Measurements from ENCODE around the gene MSH6. TPM values are rescaled to one million over a fixed set of nuclear protein-coding genes. Genes with fewer than 3 reads are reported as not detected.

The MSH6 gene
- polyA plus RNA-seq, 4 donors, result 2.0 to 41.5 (median 9.0) TPM

- DNase-seq (no peak), FAIRE-seq (no peak)
- Histone ChIP-seq H3K27me3 (ENCODE audit: control insufficient read depth in 3 of 3, insufficient read depth in 3 of 3, low read length in 3 of 3) (no peaks in the 10 kb centered on the region), H3K4me1 (ENCODE audit: control insufficient read depth in 3 of 3, insufficient read depth in 2 of 3, low read depth in 1 of 3, low read length in 2 of 3) (no peaks in the 10 kb centered on the region), H3K9me3 (ENCODE audit: control insufficient read depth in 2 of 2, insufficient read depth in 1 of 2, low read depth in 1 of 2, low read length in 1 of 2) (peaks cover 0 to 8% of the 10 kb centered on the region in 2 donors), H3K27ac (ENCODE audit: low read depth in 1 of 3, low read length in 2 of 3) (no peak overlapping the region), H3K4me3 (ENCODE audit: low read depth in 1 of 3, low read length in 3 of 3) (no peak overlapping the region), H3K36me3 (ENCODE audit: control insufficient read depth in 3 of 3, insufficient read depth in 2 of 3, low read depth in 1 of 3, low read length in 3 of 3) (peaks cover 17 to 44% (median 19%) of the 10 kb centered on the region in 3 donors)
- 80 to 90% (median 87%) methylated on average over 6 of the region's 6 CpGs for WGBS, 3 donors
Measured at GRCh38 chr2:47798631-47799030, 15.7 kb downstream of the MSH6 start.

GRCh38 chr2:47799031-47799609 is 16.2 kb downstream of the MSH6 start:
- DNase-seq, result no peak
- 93 to 98% (median 96%) methylated on average over 6 of the region's 6 CpGs for WGBS, 3 donors

GRCh38 chr2:47801118-47801517 is 18.2 kb downstream of the MSH6 start:
- 69 to 93% (median 82%) methylated on average over 3 of the region's 3 CpGs for WGBS, 3 donors
- Histone ChIP-seq H3K4me1 (ENCODE audit: control insufficient read depth in 3 of 3, insufficient read depth in 2 of 3, low read depth in 1 of 3, low read length in 2 of 3) (no peaks in the 10 kb centered on the region), H3K27me3 (ENCODE audit: control insufficient read depth in 3 of 3, insufficient read depth in 3 of 3, low read length in 3 of 3) (no peaks in the 10 kb centered on the region), H3K9me3 (ENCODE audit: control insufficient read depth in 2 of 2, insufficient read depth in 1 of 2, low read depth in 1 of 2, low read length in 1 of 2) (peaks cover 0 to 8% of the 10 kb centered on the region in 2 donors), H3K36me3 (ENCODE audit: control insufficient read depth in 3 of 3, insufficient read depth in 2 of 3, low read depth in 1 of 3, low read length in 3 of 3) (peaks cover 16 to 38% (median 29%) of the 10 kb centered on the region in 3 donors), H3K27ac (ENCODE audit: low read depth in 1 of 3, low read length in 2 of 3) (no peak overlapping the region), H3K4me3 (ENCODE audit: low read depth in 1 of 3, low read length in 3 of 3) (no peak overlapping the region)
- no peak for FAIRE-seq
- DNase-seq, result no peak

More at GRCh38 chr2:47799031-47799609, 16.2 kb downstream of the MSH6 start:
- Histone ChIP-seq H3K9me3 (ENCODE audit: control insufficient read depth in 2 of 2, insufficient read depth in 1 of 2, low read depth in 1 of 2, low read length in 1 of 2) (peaks cover 0 to 8% of the 10 kb centered on the region in 2 donors), H3K27ac (ENCODE audit: low read depth in 1 of 3, low read length in 2 of 3) (no peak overlapping the region), H3K4me3 (ENCODE audit: low read depth in 1 of 3, low read length in 3 of 3) (no peak overlapping the region), H3K4me1 (ENCODE audit: control insufficient read depth in 3 of 3, insufficient read depth in 2 of 3, low read depth in 1 of 3, low read length in 2 of 3) (no peaks in the 10 kb centered on the region), H3K27me3 (ENCODE audit: control insufficient read depth in 3 of 3, insufficient read depth in 3 of 3, low read length in 3 of 3) (no peaks in the 10 kb centered on the region), H3K36me3 (ENCODE audit: control insufficient read depth in 3 of 3, insufficient read depth in 2 of 3, low read depth in 1 of 3, low read length in 3 of 3) (peaks cover 19 to 44% (median 20%) of the 10 kb centered on the region in 3 donors)
- no peak for FAIRE-seq

- no peak for FAIRE-seq
- Histone ChIP-seq H3K36me3 (ENCODE audit: control insufficient read depth in 3 of 3, insufficient read depth in 2 of 3, low read depth in 1 of 3, low read length in 3 of 3) (peaks cover 14 to 32% (median 30%) of the 10 kb centered on the region in 3 donors), H3K4me1 (ENCODE audit: control insufficient read depth in 3 of 3, insufficient read depth in 2 of 3, low read depth in 1 of 3, low read length in 2 of 3) (no peaks in the 10 kb centered on the region)
Measured at GRCh38 chr2:47803363-47803762, 20.4 kb downstream of the MSH6 start.

GRCh38 chr2:47803770-47804169 is 20.8 kb downstream of the MSH6 start:
- DNase-seq, result no peak
- H3K4me1 ChIP-seq (ENCODE audit: control insufficient read depth in 3 of 3, insufficient read depth in 2 of 3, low read depth in 1 of 3, low read length in 2 of 3), result no peaks in the 10 kb centered on the region
- H3K36me3 ChIP-seq (ENCODE audit: control insufficient read depth in 3 of 3, insufficient read depth in 2 of 3, low read depth in 1 of 3, low read length in 3 of 3), result peaks cover 17 to 32% (median 30%) of the 10 kb centered on the region in 3 donors
- WGBS, 3 donors, result 80 to 100% (median 92%) methylated on average over 1 of the region's 1 CpG
- no peak overlapping the region for H3K27ac ChIP-seq (ENCODE audit: low read depth in 1 of 3, low read length in 2 of 3)
- peaks cover 0 to 8% of the 10 kb centered on the region in 2 donors for H3K9me3 ChIP-seq (ENCODE audit: control insufficient read depth in 2 of 2, insufficient read depth in 1 of 2, low read depth in 1 of 2, low read length in 1 of 2)
- H3K27me3 ChIP-seq (ENCODE audit: control insufficient read depth in 3 of 3, insufficient read depth in 3 of 3, low read length in 3 of 3), result no peaks in the 10 kb centered on the region
- H3K4me3 ChIP-seq (ENCODE audit: low read depth in 1 of 3, low read length in 3 of 3), result no peak overlapping the region
- no peak for FAIRE-seq

More at GRCh38 chr2:47803363-47803762, 20.4 kb downstream of the MSH6 start:
- H3K9me3 ChIP-seq (ENCODE audit: control insufficient read depth in 2 of 2, insufficient read depth in 1 of 2, low read depth in 1 of 2, low read length in 1 of 2), result peaks cover 0 to 8% of the 10 kb centered on the region in 2 donors
- no peak for DNase-seq
- H3K27ac ChIP-seq (ENCODE audit: low read depth in 1 of 3, low read length in 2 of 3), result no peak overlapping the region
- no peak overlapping the region for H3K4me3 ChIP-seq (ENCODE audit: low read depth in 1 of 3, low read length in 3 of 3)
- no peaks in the 10 kb centered on the region for H3K27me3 ChIP-seq (ENCODE audit: control insufficient read depth in 3 of 3, insufficient read depth in 3 of 3, low read length in 3 of 3)
- WGBS, 3 donors, result 97% methylated on average over 7 of the region's 7 CpGs

- H3K27me3 ChIP-seq (ENCODE audit: control insufficient read depth in 3 of 3, insufficient read depth in 3 of 3, low read length in 3 of 3), result no peaks in the 10 kb centered on the region
- H3K36me3 ChIP-seq (ENCODE audit: control insufficient read depth in 3 of 3, insufficient read depth in 2 of 3, low read depth in 1 of 3, low read length in 3 of 3), result peaks cover 8 to 27% (median 27%) of the 10 kb centered on the region in 3 donors
- H3K9me3 ChIP-seq (ENCODE audit: control insufficient read depth in 2 of 2, insufficient read depth in 1 of 2, low read depth in 1 of 2, low read length in 1 of 2), result peaks cover 0 to 8% of the 10 kb centered on the region in 2 donors
- no peak overlapping the region for H3K27ac ChIP-seq (ENCODE audit: low read depth in 1 of 3, low read length in 2 of 3)
- no peak overlapping the region for H3K4me3 ChIP-seq (ENCODE audit: low read depth in 1 of 3, low read length in 3 of 3)
- FAIRE-seq (no peak), DNase-seq (no peak)
- WGBS, 3 donors, result 67 to 74% (median 73%) methylated on average over 6 of the region's 6 CpGs
- no peaks in the 10 kb centered on the region for H3K4me1 ChIP-seq (ENCODE audit: control insufficient read depth in 3 of 3, insufficient read depth in 2 of 3, low read depth in 1 of 3, low read length in 2 of 3)
Measured at GRCh38 chr2:47805850-47806249, 22.9 kb downstream of the MSH6 start.

GRCh38 chr2:47808614-47809013 is 25.7 kb downstream of the MSH6 start:
- no peaks in the 10 kb centered on the region for H3K27me3 ChIP-seq (ENCODE audit: control insufficient read depth in 3 of 3, insufficient read depth in 3 of 3, low read length in 3 of 3)
- no peak overlapping the region for H3K4me3 ChIP-seq (ENCODE audit: low read depth in 1 of 3, low read length in 3 of 3)
- FAIRE-seq (no peak), DNase-seq (no peak)
- no peaks in the 10 kb centered on the region for H3K9me3 ChIP-seq (ENCODE audit: control insufficient read depth in 2 of 2, insufficient read depth in 1 of 2, low read depth in 1 of 2, low read length in 1 of 2)
- H3K4me1 ChIP-seq (ENCODE audit: control insufficient read depth in 3 of 3, insufficient read depth in 2 of 3, low read depth in 1 of 3, low read length in 2 of 3), result no peaks in the 10 kb centered on the region
- 74 to 89% (median 86%) methylated on average over 4 of the region's 4 CpGs for WGBS, 3 donors
- H3K27ac ChIP-seq (ENCODE audit: low read depth in 1 of 3, low read length in 2 of 3), result no peak overlapping the region
- peaks cover 7 to 17% (median 15%) of the 10 kb centered on the region in 3 donors for H3K36me3 ChIP-seq (ENCODE audit: control insufficient read depth in 3 of 3, insufficient read depth in 2 of 3, low read depth in 1 of 3, low read length in 3 of 3)

GRCh38 chr2:47809903-47810302 is 27.0 kb downstream of the MSH6 start:
- FAIRE-seq (no peak), DNase-seq (no peak)
- H3K4me3 ChIP-seq (ENCODE audit: low read depth in 1 of 3, low read length in 3 of 3), result no peak overlapping the region
- peaks cover 4 to 12% (median 9%) of the 10 kb centered on the region in 3 donors for H3K36me3 ChIP-seq (ENCODE audit: control insufficient read depth in 3 of 3, insufficient read depth in 2 of 3, low read depth in 1 of 3, low read length in 3 of 3)
- no peak overlapping the region for H3K27ac ChIP-seq (ENCODE audit: low read depth in 1 of 3, low read length in 2 of 3)
- 71 to 87% (median 79%) methylated on average over 2 of the region's 2 CpGs for WGBS, 3 donors
- no peaks in the 10 kb centered on the region for H3K4me1 ChIP-seq (ENCODE audit: control insufficient read depth in 3 of 3, insufficient read depth in 2 of 3, low read depth in 1 of 3, low read length in 2 of 3)
- no peaks in the 10 kb centered on the region for H3K9me3 ChIP-seq (ENCODE audit: control insufficient read depth in 2 of 2, insufficient read depth in 1 of 2, low read depth in 1 of 2, low read length in 1 of 2)
- no peaks in the 10 kb centered on the region for H3K27me3 ChIP-seq (ENCODE audit: control insufficient read depth in 3 of 3, insufficient read depth in 3 of 3, low read length in 3 of 3)

GRCh38 chr2:47810850-47811249 is 27.9 kb downstream of the MSH6 start:
- H3K36me3 ChIP-seq (ENCODE audit: control insufficient read depth in 3 of 3, insufficient read depth in 2 of 3, low read depth in 1 of 3, low read length in 3 of 3), result peaks cover 7 to 17% (median 11%) of the 10 kb centered on the region in 3 donors
- no peak overlapping the region for H3K4me3 ChIP-seq (ENCODE audit: low read depth in 1 of 3, low read length in 3 of 3)
- no peaks in the 10 kb centered on the region for H3K4me1 ChIP-seq (ENCODE audit: control insufficient read depth in 3 of 3, insufficient read depth in 2 of 3, low read depth in 1 of 3, low read length in 2 of 3)
- FAIRE-seq, result no peak
- no peaks in the 10 kb centered on the region for H3K9me3 ChIP-seq (ENCODE audit: control insufficient read depth in 2 of 2, insufficient read depth in 1 of 2, low read depth in 1 of 2, low read length in 1 of 2)
- H3K27ac ChIP-seq (ENCODE audit: low read depth in 1 of 3, low read length in 2 of 3), result no peak overlapping the region
- H3K27me3 ChIP-seq (ENCODE audit: control insufficient read depth in 3 of 3, insufficient read depth in 3 of 3, low read length in 3 of 3), result no peaks in the 10 kb centered on the region
- DNase-seq, result no peak
